Mesothelial cell of epicardium (in vitro differentiated cells): ENCODE results near the gene MYO5A. TPM values are rescaled to one million over a fixed set of nuclear protein-coding genes. Genes with fewer than 3 reads are reported as not detected.

Experiments used
- DNase-seq, 2 experiments: peaks; one replicate each; pipeline ENCODE4 v3.0.0; 2021; ENCODE audit warnings: low spot score in 2 of 2; ENCODE audit not compliant: unreplicated experiment in 2 of 2
- H3K27ac Mint-ChIP-seq: 2 replicates; pipeline ENCODE4 v1.8.0; 2021; ENCODE audit warnings: mixed read lengths
- H3K27me3 Mint-ChIP-seq: 2 replicates; pipeline ENCODE4 v1.8.0; 2021; ENCODE audit warnings: low read depth, mixed read lengths
- H3K36me3 Mint-ChIP-seq: 2 replicates; pipeline ENCODE4 v1.8.0; 2021; ENCODE audit warnings: mixed read lengths
- H3K4me1 Mint-ChIP-seq: 2 replicates; pipeline ENCODE4 v1.8.0; 2021; ENCODE audit warnings: mixed read lengths
- H3K4me3 Mint-ChIP-seq: 2 replicates; pipeline ENCODE4 v1.8.0; 2021; ENCODE audit warnings: mild to moderate bottlenecking, moderate library complexity, mixed read lengths
- H3K9me3 Mint-ChIP-seq: 2 replicates; pipeline ENCODE4 v1.8.0; 2021; ENCODE audit warnings: mixed read lengths
- total RNA-seq: library from RNA; stranded (reverse); gene quantifications from 3 replicates; pipeline ENCODE4 v1.2.1, GENCODE V29; 2021
- TF ChIP-seq, protein P1 (sequence below): fragments of 200-600 bp; sonication (generic); IDR thresholded peaks from one replicate; pipeline ENCODE4 v1.5.0; 2021; ENCODE audit warnings: antibody characterized with exemption; ENCODE audit not compliant: unreplicated experiment

Gene MYO5A
- total RNA-seq, 1 donor from 2014 or later: 14.4 TPM

DNA sequence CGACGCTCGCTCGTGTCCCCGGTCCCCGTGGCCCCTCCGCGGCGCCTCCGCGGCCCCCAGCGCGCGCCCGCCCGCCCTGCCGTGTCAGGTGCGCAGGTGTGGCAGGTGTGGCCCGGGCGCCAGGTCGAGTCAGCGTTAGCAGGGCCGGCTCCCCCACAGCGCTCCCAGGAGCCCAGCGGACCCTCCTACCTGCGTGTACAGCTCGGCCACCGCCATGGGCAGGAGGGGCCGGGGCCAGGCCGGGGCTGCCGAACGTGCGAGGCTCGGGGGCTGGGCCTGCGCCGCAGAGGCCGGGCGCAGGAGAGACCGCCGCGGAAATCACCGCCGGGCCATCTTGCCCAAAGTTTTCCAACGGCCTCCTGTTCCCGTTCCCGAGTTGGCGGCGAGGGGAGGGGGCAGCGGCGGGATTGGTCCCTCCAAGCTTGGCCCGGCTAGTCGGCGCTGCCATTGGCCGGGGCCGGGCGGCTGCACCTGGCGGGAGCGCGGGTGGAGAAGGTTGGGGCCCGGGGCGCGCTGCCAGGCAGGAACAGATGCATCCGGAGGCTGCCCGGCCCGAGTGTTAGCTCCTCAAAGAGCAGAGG is 233.2 kb downstream of the MYO5A start, which contains the start of gene MYO5C:
TSS of gene MYO5C (minus strand) at position 384 of the 581 bp plus-strand sequence. CDS start at position 216, 168 bp downstream.
- H3K36me3 Mint-ChIP-seq: no peaks in the 10 kb centered on the region
- peak within 1 kb of the TSS; percentile 67 for H3K4me3 Mint-ChIP-seq
- no peak within 1 kb of the TSS for H3K27ac Mint-ChIP-seq
- peak; percentile 49 to 78 for DNase-seq
- TF ChIP-seq, protein P1, sequence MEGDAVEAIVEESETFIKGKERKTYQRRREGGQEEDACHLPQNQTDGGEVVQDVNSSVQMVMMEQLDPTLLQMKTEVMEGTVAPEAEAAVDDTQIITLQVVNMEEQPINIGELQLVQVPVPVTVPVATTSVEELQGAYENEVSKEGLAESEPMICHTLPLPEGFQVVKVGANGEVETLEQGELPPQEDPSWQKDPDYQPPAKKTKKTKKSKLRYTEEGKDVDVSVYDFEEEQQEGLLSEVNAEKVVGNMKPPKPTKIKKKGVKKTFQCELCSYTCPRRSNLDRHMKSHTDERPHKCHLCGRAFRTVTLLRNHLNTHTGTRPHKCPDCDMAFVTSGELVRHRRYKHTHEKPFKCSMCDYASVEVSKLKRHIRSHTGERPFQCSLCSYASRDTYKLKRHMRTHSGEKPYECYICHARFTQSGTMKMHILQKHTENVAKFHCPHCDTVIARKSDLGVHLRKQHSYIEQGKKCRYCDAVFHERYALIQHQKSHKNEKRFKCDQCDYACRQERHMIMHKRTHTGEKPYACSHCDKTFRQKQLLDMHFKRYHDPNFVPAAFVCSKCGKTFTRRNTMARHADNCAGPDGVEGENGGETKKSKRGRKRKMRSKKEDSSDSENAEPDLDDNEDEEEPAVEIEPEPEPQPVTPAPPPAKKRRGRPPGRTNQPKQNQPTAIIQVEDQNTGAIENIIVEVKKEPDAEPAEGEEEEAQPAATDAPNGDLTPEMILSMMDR: no peak
- peaks cover 11% of the 10 kb centered on the region for H3K9me3 Mint-ChIP-seq
- H3K27me3 Mint-ChIP-seq: peaks cover 38% of the 10 kb centered on the region
- peaks cover 5% of the 10 kb centered on the region for H3K4me1 Mint-ChIP-seq

DNA sequence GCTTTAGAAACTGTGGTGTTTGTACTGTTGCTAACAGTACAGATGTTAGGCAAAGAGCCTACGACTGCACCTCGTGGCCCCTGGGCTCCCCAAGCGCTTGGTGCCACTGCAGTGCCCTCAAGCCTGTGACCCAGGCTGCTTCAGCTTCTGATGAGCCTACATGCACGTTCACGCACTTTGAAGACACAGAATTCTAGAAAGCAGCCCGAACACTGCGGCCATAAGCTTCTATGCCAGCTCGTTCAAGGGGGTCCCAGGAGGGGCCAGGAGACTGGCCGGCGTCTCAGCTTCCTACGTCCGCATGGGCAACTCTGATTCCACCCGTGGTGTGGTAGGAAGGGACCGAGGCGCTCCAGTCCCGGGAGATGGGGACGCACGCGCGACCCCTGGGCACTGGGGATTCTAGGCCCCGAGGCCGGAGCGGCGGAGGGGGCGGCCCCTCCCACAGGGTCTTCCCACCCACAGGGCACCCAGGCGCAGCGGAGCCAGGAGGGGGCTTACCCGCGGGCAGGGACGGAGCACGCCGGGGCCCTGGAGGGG is 233.7 kb downstream of the MYO5A start:
- Mint-ChIP-seq H3K27me3 (peaks cover 38% of the 10 kb centered on the region), H3K9me3 (peaks cover 5% of the 10 kb centered on the region), H3K27ac (no peak overlapping the region), H3K36me3 (no peaks in the 10 kb centered on the region), H3K4me3 (peak overlapping the region; percentile 67), H3K4me1 (peaks cover 7% of the 10 kb centered on the region)
- TF ChIP-seq, protein P1: no peak
- peak in 1 of 2 experiments; percentile 43 for DNase-seq

DNA sequence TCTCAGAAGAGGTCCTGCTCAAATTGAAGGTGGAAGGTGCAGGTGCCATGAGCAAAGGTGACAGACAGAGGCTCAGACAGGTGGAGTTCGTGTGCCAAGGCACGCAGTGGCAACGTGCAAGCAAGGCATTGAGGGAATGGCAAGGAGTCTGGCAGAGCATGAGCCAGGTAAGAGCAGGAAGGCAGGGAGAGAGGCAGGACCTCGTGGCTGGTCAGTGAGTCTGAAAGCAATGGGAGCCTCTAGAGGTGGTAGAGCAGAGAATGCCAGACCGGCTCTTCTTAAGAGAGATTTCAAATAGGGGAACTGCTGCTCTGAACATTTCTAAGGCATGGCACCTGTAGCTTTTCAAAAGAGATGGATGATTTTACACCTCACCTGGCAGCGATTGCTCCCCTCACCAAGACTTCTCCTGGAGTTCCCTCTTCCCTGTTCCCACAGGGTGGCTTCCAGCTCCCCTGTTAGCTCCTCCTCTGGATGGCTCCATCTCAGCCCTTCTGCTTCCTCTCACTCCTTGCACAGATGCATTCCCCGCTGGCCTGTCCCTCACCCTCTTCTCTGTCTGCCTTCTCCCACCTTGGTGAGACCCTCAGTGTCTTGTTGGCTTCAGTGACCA is 235.8 kb downstream of the MYO5A start:
- no peak overlapping the region for H3K27ac Mint-ChIP-seq

DNA sequence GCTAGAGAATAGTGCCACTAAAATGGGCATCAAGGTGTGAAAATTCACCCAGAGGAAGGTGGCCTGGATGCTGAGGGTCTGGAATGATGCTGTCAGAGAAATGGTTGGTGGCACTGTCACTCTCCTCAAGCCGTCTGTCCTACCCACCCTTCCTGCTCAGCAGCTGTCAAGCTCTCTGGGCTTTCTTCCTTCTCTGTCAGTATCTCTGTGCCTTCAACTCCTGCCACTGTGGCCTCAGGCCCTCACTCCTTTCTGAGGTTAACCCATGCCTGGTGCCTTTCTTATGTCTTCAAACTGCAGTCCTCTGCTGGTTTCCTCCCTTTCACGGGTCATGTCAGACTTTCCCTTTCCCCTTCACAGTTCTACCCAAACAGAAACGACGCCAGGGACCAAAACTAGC is 237.5 kb downstream of the MYO5A start:
- H3K4me1 Mint-ChIP-seq: peaks cover 26% of the 10 kb centered on the region
- no peak for DNase-seq
- H3K36me3 Mint-ChIP-seq: peaks cover 3% of the 10 kb centered on the region
- H3K27ac Mint-ChIP-seq: no peak overlapping the region
- peaks cover 30% of the 10 kb centered on the region for H3K27me3 Mint-ChIP-seq
- TF ChIP-seq, protein P1: no peak
- no peak overlapping the region for H3K4me3 Mint-ChIP-seq
- peaks cover 3% of the 10 kb centered on the region for H3K9me3 Mint-ChIP-seq

More for the DNA sequence above, 235.8 kb downstream of the MYO5A start:
- DNase-seq: no peak
- H3K9me3 Mint-ChIP-seq: no peaks in the 10 kb centered on the region
- H3K27me3 Mint-ChIP-seq: peaks cover 33% of the 10 kb centered on the region
- H3K36me3 Mint-ChIP-seq: no peaks in the 10 kb centered on the region
- no peak overlapping the region for H3K4me3 Mint-ChIP-seq
- TF ChIP-seq, protein P1: no peak
- H3K4me1 Mint-ChIP-seq: peaks cover 25% of the 10 kb centered on the region

DNA sequence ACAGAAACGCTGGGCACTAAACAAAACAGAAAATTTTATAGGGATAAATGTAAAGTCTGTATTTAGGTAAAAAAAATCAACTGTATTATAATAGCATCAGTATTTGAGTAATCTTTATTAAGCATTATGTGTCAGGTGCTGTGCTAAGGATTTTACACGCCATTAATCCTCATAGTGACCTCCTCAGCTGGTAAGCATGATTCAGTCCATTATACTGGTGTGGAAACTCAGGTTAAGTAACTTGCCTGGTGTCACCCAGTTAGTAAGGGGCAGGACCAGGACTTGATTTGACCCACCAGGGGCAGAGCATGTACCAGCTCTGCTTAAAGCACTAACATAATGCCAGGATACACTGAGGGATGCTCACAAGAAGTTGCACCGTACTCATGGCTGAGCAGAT is 237.9 kb downstream of the MYO5A start:
- H3K4me3 Mint-ChIP-seq: no peak overlapping the region
- H3K9me3 Mint-ChIP-seq: peaks cover 3% of the 10 kb centered on the region
- peaks cover 30% of the 10 kb centered on the region for H3K27me3 Mint-ChIP-seq
- no peak for DNase-seq
- H3K27ac Mint-ChIP-seq: no peak overlapping the region
- peaks cover 26% of the 10 kb centered on the region for H3K4me1 Mint-ChIP-seq
- TF ChIP-seq, protein P1: no peak
- H3K36me3 Mint-ChIP-seq: peaks cover 3% of the 10 kb centered on the region
